ENCODE data around the gene PXDN.

DNA sequence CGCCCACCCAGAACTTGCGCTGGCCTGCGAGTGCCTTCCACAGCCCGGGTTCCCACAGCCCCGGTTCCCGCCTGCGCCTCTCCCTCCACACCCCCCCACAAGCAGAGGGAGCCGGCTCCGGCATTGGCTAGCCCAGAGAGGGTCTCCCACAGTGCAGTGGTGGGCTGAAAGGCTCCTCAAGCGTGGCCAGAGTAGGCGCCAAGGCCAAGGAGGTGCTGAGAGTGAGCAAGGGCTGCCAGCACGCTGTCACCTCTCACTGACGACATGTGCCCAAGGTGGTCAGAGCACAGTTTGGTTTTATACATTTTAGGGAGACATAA is 15.3 kb upstream of the PXDN start:
- TF ChIP-seq CTCF (IDR thresholded peaks at IDR 0.05; ENCODE audit: extremely low read depth in 1 of 2, insufficient read depth in 1 of 2, low read depth in 1 of 2, low read length in 2 of 2) (no peak), POLR2A (IDR thresholded peaks at IDR 0.05; ENCODE audit: low read depth, low read length) (no peak), POLR2AphosphoS5 (IDR thresholded peaks at IDR 0.05; ENCODE audit: insufficient read depth, low read depth, low read length) (no peak), MAX (IDR thresholded peaks at IDR 0.05; ENCODE audit: insufficient read depth, insufficient read length) (no peak), MYC (IDR thresholded peaks at IDR 0.05; ENCODE audit: low read depth, low read length) (no peak), EZH2 (IDR thresholded peaks at IDR 0.05; ENCODE audit: borderline replicate concordance, low read depth, low read length, severe bottlenecking) (no peak), JUN (IDR thresholded peaks at IDR 0.05; ENCODE audit: borderline replicate concordance, insufficient read depth, insufficient read length, low read depth) (no peak)
